HL-60/S4 treated with retinoic acid at 250 ng/mL for 4 days and 3 days (cell line): ENCODE measurements around the gene HOXB5.

ENCODE experiments used
- in situ Hi-C: fragments of 300-500 bp; cut with MboI; formaldehyde crosslinking; loops from 2 replicates; pipeline ENCODE4 v1.7.0; 2022; ENCODE audit warnings: low sequenced_read_pairs

Gene HOXB5

GRCh38 chr17:48605409-48605919, 11.9 kb upstream of the HOXB5 start:
- in situ Hi-C loops, result no loop called here

- in situ Hi-C loops, result no loop called here
Observed at GRCh38 chr17:48604770-48605329, 11.3 kb upstream of the HOXB5 start, which contains the start of gene HOXB6. HOXB6 (minus strand) TSS chr17:48604986; CDS start chr17:48598150, 6,836 bp downstream.

GRCh38 chr17:48603959-48604769, 10.6 kb upstream of the HOXB5 start:
- in situ Hi-C loops, result no loop called here

GRCh38 chr17:48601539-48602425, 8.2 kb upstream of the HOXB5 start:
- in situ Hi-C loops, result no loop called here

GRCh38 chr17:48601207-48601538, 7.6 kb upstream of the HOXB5 start:
- in situ Hi-C loops, result no loop called here

- in situ Hi-C loops, result no loop called here
Observed at GRCh38 chr17:48600244-48601098, 6.9 kb upstream of the HOXB5 start.

- in situ Hi-C loops, result no loop called here
Observed at GRCh38 chr17:48599354-48599753, 5.8 kb upstream of the HOXB5 start.

GRCh38 chr17:48598736-48599135, 5.2 kb upstream of the HOXB5 start:
- in situ Hi-C loops, result no loop called here

- in situ Hi-C loops, result no loop called here
Observed at GRCh38 chr17:48597778-48598631, 4.4 kb upstream of the HOXB5 start.

GRCh38 chr17:48597528-48597777, 3.9 kb upstream of the HOXB5 start:
- in situ Hi-C loops, result no loop called here

GRCh38 chr17:48596735-48597527, 3.4 kb upstream of the HOXB5 start:
- in situ Hi-C loops, result no loop called here

- in situ Hi-C loops, result no loop called here
Observed at GRCh38 chr17:48596000-48596734, 2.6 kb upstream of the HOXB5 start.

- in situ Hi-C loops, result no loop called here
Observed at GRCh38 chr17:48595278-48595999, 1.9 kb upstream of the HOXB5 start.

GRCh38 chr17:48594538-48595277, 1.1 kb upstream of the HOXB5 start:
- in situ Hi-C loops, result no loop called here

- in situ Hi-C loops, result no loop called here
Observed at GRCh38 chr17:48593840-48594537, 410 bp upstream of the HOXB5 start.

- in situ Hi-C loops, result no loop called here
Observed at GRCh38 chr17:48592577-48592976, 1.0 kb downstream of the HOXB5 start.
